ENCODE results near the gene LRRC7. TPM values are rescaled to one million over a fixed set of nuclear protein-coding genes. Genes with fewer than 3 reads are reported as not detected.
A peak's percentile ranks its signal among the peaks of the same experiment; 100 is the strongest.

The LRRC7 gene
- total and polyA plus RNA-seq, 2 donors from 2014 or later, result 0.19 to 0.37 TPM

DNA sequence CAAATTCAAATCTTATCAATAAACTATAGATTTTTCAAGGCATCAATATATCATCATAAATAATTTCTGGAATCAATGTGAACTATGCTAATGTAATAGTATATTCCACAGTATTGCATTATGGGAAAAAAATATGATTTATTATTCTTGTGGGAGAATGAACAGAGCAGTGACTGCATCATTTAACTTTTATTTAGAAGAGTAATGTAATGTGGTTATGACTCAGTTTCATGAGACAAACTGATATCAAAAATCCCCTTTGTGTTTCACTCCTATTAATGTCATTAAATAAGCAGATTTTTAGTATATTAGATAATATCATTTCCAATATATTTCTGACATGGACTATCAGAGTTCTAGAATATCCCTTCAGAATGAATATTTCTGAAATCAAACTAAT lies 450.0 kb downstream of the LRRC7 start:
- FAIRE-seq, result no peak
- intact Hi-C loops (cut with DNase I), result no loop called here

DNA sequence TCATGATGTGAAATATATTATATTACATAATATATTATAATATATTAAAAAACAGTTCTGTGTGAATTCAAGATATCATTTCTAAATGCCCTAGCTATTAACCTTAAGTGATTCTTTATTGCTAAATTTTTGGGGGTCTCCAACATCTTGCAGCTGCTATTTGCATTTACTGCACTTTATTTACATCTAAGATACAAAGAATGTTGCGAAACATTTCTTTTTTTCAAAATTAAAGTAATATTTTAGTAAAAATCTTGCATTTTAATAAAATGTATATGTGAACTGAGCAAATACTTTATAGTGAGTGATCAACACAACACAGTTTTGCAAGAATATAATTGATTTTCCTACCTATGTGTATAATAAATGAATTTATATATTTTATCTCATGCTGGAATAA lies 456.6 kb downstream of the LRRC7 start:
- Histone ChIP-seq H3K9me3 (ENCODE audit: control insufficient read depth in 2 of 3, insufficient read depth in 1 of 3, low read length in 3 of 3) (no peaks in the 10 kb centered on the region), H3K27ac (ENCODE audit: low read depth in 2 of 2, low read length in 2 of 2) (no peak overlapping the region), H3K4me3 (ENCODE audit: low read length in 3 of 3) (no peak overlapping the region), H3K27me3 (ENCODE audit: control insufficient read depth, insufficient read depth, low read length) (no peaks in the 10 kb centered on the region), H3K36me3 (ENCODE audit: control insufficient read depth in 2 of 3, insufficient read depth in 3 of 3, low read length in 3 of 3) (no peaks in the 10 kb centered on the region), H3K9ac (ENCODE audit: low read length in 3 of 3) (no peak overlapping the region), H3K4me1 (ENCODE audit: control insufficient read depth in 2 of 3, insufficient read depth in 2 of 3, low read depth in 1 of 3, low read length in 3 of 3) (no peaks in the 10 kb centered on the region)
- DNase-seq (no peak), FAIRE-seq (peak; percentile 23)
- intact Hi-C loops (cut with DNase I), result no loop called here
- TF ChIP-seq, protein P1, sequence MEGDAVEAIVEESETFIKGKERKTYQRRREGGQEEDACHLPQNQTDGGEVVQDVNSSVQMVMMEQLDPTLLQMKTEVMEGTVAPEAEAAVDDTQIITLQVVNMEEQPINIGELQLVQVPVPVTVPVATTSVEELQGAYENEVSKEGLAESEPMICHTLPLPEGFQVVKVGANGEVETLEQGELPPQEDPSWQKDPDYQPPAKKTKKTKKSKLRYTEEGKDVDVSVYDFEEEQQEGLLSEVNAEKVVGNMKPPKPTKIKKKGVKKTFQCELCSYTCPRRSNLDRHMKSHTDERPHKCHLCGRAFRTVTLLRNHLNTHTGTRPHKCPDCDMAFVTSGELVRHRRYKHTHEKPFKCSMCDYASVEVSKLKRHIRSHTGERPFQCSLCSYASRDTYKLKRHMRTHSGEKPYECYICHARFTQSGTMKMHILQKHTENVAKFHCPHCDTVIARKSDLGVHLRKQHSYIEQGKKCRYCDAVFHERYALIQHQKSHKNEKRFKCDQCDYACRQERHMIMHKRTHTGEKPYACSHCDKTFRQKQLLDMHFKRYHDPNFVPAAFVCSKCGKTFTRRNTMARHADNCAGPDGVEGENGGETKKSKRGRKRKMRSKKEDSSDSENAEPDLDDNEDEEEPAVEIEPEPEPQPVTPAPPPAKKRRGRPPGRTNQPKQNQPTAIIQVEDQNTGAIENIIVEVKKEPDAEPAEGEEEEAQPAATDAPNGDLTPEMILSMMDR (IDR thresholded peaks at IDR 0.05; ENCODE audit: borderline replicate concordance, extremely low read depth, insufficient read depth), result no peak

More for the DNA sequence above, 450.0 kb downstream of the LRRC7 start:
- Histone ChIP-seq H3K4me1 (ENCODE audit: control insufficient read depth in 2 of 3, insufficient read depth in 2 of 3, low read depth in 1 of 3, low read length in 3 of 3) (no peaks in the 10 kb centered on the region), H3K9me3 (ENCODE audit: control insufficient read depth in 2 of 3, insufficient read depth in 1 of 3, low read length in 3 of 3) (no peaks in the 10 kb centered on the region), H3K36me3 (ENCODE audit: control insufficient read depth in 2 of 3, insufficient read depth in 3 of 3, low read length in 3 of 3) (no peaks in the 10 kb centered on the region), H3K27me3 (ENCODE audit: control insufficient read depth, insufficient read depth, low read length) (no peaks in the 10 kb centered on the region), H3K9ac (ENCODE audit: low read length in 3 of 3) (no peak overlapping the region), H3K4me3 (ENCODE audit: low read length in 3 of 3) (no peak overlapping the region), H3K27ac (ENCODE audit: low read depth in 2 of 2, low read length in 2 of 2) (no peak overlapping the region)
- TF ChIP-seq, protein P1 (IDR thresholded peaks at IDR 0.05; ENCODE audit: borderline replicate concordance, extremely low read depth, insufficient read depth), result no peak
- DNase-seq, result no peak

DNA sequence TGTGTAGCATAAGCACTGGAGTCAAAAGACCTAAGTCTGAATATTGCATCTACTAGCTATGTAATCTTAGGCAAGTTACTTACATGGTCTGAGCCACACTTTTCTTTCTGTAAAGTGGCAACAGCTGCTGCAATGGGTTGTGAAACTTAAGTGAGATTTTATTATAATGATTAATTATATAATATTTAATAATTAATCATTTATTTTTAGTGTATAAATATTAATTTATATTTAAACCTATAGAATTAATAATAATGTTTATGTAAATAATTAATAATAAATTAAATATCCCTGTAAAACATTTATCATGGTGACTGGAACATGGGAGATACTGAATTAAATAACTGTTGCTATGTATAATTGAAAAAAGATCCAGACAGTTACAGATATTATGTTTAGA lies 457.3 kb downstream of the LRRC7 start:
- Histone ChIP-seq H3K4me3 (ENCODE audit: low read length in 3 of 3) (no peak overlapping the region), H3K9me3 (ENCODE audit: control insufficient read depth in 2 of 3, insufficient read depth in 1 of 3, low read length in 3 of 3) (no peaks in the 10 kb centered on the region), H3K4me1 (ENCODE audit: control insufficient read depth in 2 of 3, insufficient read depth in 2 of 3, low read depth in 1 of 3, low read length in 3 of 3) (no peaks in the 10 kb centered on the region), H3K27ac (ENCODE audit: low read depth in 2 of 2, low read length in 2 of 2) (no peak overlapping the region), H3K36me3 (ENCODE audit: control insufficient read depth in 2 of 3, insufficient read depth in 3 of 3, low read length in 3 of 3) (no peaks in the 10 kb centered on the region), H3K9ac (ENCODE audit: low read length in 3 of 3) (no peak overlapping the region), H3K27me3 (ENCODE audit: control insufficient read depth, insufficient read depth, low read length) (no peaks in the 10 kb centered on the region)
- DNase-seq, result no peak
- peak; percentile 82 for FAIRE-seq
- intact Hi-C loops (cut with DNase I), result no loop called here
- TF ChIP-seq, protein P1 (IDR thresholded peaks at IDR 0.05; ENCODE audit: borderline replicate concordance, extremely low read depth, insufficient read depth), result no peak

DNA sequence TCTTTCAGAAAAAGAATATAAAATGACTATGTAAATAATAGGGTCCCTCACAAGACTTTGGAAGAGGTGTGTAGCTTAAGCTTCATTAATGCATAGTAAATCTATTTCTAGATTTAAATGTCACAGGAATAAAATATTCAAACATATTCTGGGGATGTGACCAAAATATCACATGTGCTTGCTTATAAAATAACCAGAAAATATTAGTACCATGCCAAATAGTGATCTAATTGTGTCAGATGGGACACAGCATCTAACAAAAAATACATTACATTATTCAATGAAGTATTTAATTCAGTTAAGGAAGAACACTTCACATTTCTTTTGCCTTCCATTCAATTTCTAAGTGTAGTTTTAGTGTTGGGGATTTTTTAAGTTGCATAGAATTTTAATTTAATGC lies 458.1 kb downstream of the LRRC7 start:
- Histone ChIP-seq H3K27me3 (ENCODE audit: control insufficient read depth, insufficient read depth, low read length) (no peaks in the 10 kb centered on the region), H3K27ac (ENCODE audit: low read depth in 2 of 2, low read length in 2 of 2) (no peak overlapping the region), H3K4me3 (ENCODE audit: low read length in 3 of 3) (no peak overlapping the region), H3K9ac (ENCODE audit: low read length in 3 of 3) (no peak overlapping the region), H3K9me3 (ENCODE audit: control insufficient read depth in 2 of 3, insufficient read depth in 1 of 3, low read length in 3 of 3) (no peaks in the 10 kb centered on the region), H3K4me1 (ENCODE audit: control insufficient read depth in 2 of 3, insufficient read depth in 2 of 3, low read depth in 1 of 3, low read length in 3 of 3) (no peaks in the 10 kb centered on the region), H3K36me3 (ENCODE audit: control insufficient read depth in 2 of 3, insufficient read depth in 3 of 3, low read length in 3 of 3) (no peaks in the 10 kb centered on the region)
- FAIRE-seq, result no peak
- DNase-seq, result no peak
- intact Hi-C loops (cut with DNase I), result no loop called here
- TF ChIP-seq, protein P1 (IDR thresholded peaks at IDR 0.05; ENCODE audit: borderline replicate concordance, extremely low read depth, insufficient read depth), result no peak
